Measurements from ENCODE around the gene LIPC. TPM values are rescaled to one million over a fixed set of nuclear protein-coding genes. Genes with fewer than 3 reads are reported as not detected.
A peak's percentile ranks its signal among the peaks of the same experiment; 100 is the strongest.

Gene LIPC
- total RNA-seq, 2 experiments from 2014 or later, result 0.30 to 0.50 TPM

DNA sequence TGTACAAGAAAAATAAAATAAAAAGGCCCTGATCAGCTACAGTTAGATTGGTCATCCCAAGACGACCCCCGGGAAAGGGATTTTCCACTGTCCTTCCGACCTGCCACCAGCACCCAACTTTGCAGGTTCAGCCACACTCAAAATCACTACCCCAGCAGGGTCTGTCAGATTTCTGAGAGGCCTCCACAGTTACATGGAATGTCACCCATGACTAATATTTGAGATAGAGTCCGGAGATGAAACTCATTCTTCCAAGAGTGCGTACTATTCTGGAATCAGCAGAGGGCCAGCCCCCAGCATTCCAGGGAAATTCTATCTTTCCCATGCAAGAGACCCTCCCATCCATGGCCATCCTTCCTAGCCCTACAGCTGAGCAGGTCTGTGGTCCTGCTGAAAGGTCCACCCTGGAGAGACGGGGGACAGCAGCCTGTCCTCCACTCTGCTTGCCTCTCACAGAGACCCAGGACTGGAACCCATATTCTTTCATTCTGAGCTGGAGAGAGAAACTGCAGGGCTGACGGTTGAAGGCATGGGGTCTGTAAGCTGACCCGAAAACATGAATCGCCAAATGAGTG, 5.8 kb downstream of the LIPC start:
- H3K36me3 Mint-ChIP-seq (ENCODE audit: low read depth), result no peaks in the 10 kb centered on the region
- no peaks in the 10 kb centered on the region for H3K9me3 Mint-ChIP-seq (ENCODE audit: low read depth)
- no peak overlapping the region for H3K27ac Mint-ChIP-seq
- no peak overlapping the region for H3K4me3 Mint-ChIP-seq
- DNase-seq (no peak), ATAC-seq (no peak)
- no peaks in the 10 kb centered on the region for H3K27me3 Mint-ChIP-seq
- ChIA-PET POLR2A (no interaction called here), CTCF (interaction anchor here (1.4 kb wide), 1 partner anchor 152 kb away, joined by 3 read pairs; no protein-coding TSS in a partner anchor)
- peaks cover 17% of the 10 kb centered on the region for H3K4me1 Mint-ChIP-seq
- intact Hi-C loops (cut with DNase I, micrococcal nuclease), result no loop called here

DNA sequence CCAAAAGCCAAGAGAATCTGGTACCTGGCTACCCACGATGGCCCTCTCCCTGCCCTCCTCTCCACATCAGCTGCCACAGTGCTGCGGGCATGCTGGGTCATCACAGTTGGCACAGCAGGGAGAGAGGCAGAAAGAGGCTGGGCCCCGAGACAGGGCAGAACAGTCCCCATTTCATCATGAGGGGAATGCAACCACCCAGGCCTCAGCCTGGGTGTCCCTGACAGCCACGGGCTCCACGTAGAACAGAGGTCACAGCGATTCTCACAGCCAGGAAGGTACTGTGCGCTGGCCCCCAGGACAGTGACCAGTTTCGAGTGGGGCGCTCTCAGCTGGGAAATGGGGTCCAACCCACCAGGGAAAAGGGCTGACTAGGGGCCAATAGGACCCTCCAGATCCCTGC, 6.3 kb downstream of the LIPC start:
- Mint-ChIP-seq H3K9me3 (ENCODE audit: low read depth) (no peaks in the 10 kb centered on the region), H3K36me3 (ENCODE audit: low read depth) (no peaks in the 10 kb centered on the region), H3K27me3 (no peaks in the 10 kb centered on the region), H3K4me3 (no peak overlapping the region), H3K4me1 (peaks cover 17% of the 10 kb centered on the region), H3K27ac (no peak overlapping the region)
- ATAC-seq (no peak), DNase-seq (no peak)
- POLR2A ChIA-PET, result no interaction called here
- CTCF ChIA-PET, result interaction anchor here (1.4 kb wide), 1 partner anchor 151 kb away, joined by 3 read pairs; no protein-coding TSS in a partner anchor
- intact Hi-C loops (cut with DNase I, micrococcal nuclease), result no loop called here

DNA sequence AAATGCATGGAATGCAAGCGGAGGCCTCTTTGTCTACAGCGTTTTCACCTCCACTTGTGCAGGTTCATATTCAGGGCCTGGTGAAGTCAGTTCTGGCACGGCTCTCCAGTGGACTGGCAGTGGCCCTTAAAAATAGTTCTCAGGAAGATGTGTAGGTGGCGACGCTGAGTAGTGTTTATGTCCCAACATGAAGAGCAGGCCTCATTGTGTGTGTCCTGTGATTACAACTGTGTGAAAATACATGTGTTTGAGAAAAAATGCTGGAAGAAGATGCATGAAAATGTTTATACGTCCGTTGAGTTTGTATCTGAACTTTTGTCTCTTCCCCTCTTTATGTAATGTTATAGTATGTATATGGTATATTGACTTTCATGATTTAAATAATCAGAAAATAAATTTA, 7.2 kb downstream of the LIPC start:
- no peaks in the 10 kb centered on the region for H3K9me3 Mint-ChIP-seq (ENCODE audit: low read depth)
- H3K4me3 Mint-ChIP-seq, result no peak overlapping the region
- H3K27ac Mint-ChIP-seq, result no peak overlapping the region
- DNase-seq (peak; percentile 58), ATAC-seq (peak; percentile 80)
- ChIA-PET CTCF (interaction anchor here (1.4 kb wide), 1 partner anchor 150 kb away, joined by 3 read pairs; no protein-coding TSS in a partner anchor), POLR2A (no interaction called here)
- H3K36me3 Mint-ChIP-seq (ENCODE audit: low read depth), result no peaks in the 10 kb centered on the region
- H3K27me3 Mint-ChIP-seq, result no peaks in the 10 kb centered on the region
- H3K4me1 Mint-ChIP-seq, result peaks cover 17% of the 10 kb centered on the region
- intact Hi-C loops (cut with DNase I, micrococcal nuclease), result no loop called here

DNA sequence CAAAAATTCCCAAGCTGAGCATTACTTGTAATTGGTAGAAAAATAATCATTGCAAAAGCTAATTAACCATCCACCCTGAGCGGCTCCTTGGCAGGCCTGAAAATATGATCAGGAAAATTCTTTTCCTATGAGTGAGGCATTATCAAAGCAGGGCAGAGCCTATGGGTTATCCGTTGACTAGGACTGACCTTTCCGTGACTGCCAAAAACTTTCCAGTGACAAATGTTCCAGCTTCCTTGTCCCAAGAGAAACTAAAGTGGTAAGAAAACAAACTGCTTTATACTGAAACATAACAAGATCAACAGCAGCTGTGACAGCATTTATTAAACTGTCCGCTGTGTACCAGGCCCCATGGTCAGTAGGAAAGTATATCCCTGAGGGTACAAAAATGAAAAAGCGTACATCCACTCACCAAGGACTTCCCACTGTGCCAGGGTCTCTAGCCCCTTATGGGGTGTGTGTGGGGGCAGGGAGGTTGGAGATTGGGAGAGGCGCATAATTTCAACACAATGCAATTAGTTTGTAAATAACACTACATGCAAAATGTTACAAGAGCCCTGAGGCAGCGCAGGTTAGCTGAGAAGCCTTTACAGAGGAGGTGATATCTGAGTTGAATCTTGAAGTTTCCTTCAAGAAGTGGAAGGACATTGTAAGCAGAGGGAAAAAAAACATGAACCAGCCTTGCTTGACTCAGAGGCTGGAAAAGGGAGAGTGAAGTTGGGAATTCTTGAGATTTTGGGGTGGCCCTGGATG, 8.5 kb downstream of the LIPC start:
- ChIA-PET CTCF (interaction anchor here (0.9 to 1.1 kb wide), 3 partner anchors 12 to 406 kb away, joined by 3 to 4 read pairs (median 3); no protein-coding TSS in a partner anchor), POLR2A (no interaction called here)
- Mint-ChIP-seq H3K27ac (peak overlapping the region; percentile 42), H3K27me3 (no peaks in the 10 kb centered on the region), H3K4me1 (peaks cover 20% of the 10 kb centered on the region), H3K36me3 (ENCODE audit: low read depth) (no peaks in the 10 kb centered on the region), H3K9me3 (ENCODE audit: low read depth) (no peaks in the 10 kb centered on the region), H3K4me3 (no peak overlapping the region)
- intact Hi-C loops (cut with DNase I, micrococcal nuclease), result no loop called here
- no peak for ATAC-seq
- no peak for DNase-seq

DNA sequence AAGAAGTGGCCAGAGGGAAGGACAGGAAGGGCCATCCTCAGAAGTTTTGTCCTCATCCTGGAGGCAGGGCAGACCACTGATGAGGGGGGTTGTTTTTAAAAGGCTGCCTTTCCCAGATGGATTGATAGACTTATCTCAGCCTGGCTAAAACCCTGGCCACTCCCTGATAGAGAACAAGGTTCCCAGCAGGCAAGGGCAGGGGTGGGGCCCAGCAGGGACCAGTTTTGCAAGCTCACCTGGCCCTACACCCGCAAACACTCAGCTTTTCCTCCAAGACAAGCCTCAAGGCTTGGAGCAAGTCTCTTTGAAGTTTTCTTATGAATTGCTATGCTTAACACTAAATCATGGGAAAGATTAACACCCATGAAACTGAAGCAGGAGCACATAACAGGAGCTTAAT, 9.1 kb downstream of the LIPC start:
- Mint-ChIP-seq H3K27ac (peak overlapping the region; percentile 42), H3K9me3 (ENCODE audit: low read depth) (no peaks in the 10 kb centered on the region), H3K36me3 (ENCODE audit: low read depth) (no peaks in the 10 kb centered on the region), H3K27me3 (no peaks in the 10 kb centered on the region), H3K4me3 (no peak overlapping the region), H3K4me1 (peaks cover 20% of the 10 kb centered on the region)
- ATAC-seq, result peak; percentile 13
- no peak for DNase-seq
- intact Hi-C loops (cut with DNase I, micrococcal nuclease), result no loop called here
- CTCF ChIA-PET, result interaction anchor here (1.0 kb wide), 1 partner anchor 76 kb away, joined by 4 read pairs; no protein-coding TSS in a partner anchor
- POLR2A ChIA-PET, result interaction anchor here (0.6 kb wide), 1 partner anchor 1088 kb away, joined by 3 read pairs; no protein-coding TSS in a partner anchor

DNA sequence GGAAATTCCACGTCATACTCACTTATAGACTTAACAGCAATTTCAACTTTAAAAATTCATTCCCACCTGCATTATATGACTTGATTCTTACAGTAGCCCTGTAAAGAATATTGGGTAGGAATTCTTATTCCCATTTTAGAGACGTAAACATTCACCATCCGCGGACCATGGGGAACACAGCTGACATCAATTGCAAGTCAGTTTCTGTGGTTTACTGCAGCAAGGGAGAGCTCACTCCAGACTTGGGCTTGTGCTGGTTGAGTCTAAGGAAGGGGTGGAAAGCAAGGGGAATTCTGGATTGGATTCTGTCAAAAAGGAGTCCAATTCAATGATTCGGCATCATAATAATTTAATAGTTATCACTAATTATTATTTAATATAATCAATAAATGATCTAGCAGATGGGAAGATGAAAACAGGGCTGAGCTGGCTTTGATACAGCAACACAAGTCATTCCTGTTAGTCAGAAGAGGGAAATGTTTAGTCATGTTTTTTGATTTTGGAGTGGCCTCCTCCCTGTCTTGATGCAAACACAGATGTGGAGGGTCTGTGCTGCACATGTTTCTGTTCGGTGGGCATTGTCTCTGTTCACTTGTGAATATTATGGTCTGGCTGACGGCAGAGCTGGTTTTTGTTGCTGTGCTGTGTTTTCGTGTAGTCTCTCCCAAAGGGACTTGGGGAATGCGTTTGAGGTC, 9.7 kb downstream of the LIPC start:
- Mint-ChIP-seq H3K4me3 (no peak overlapping the region), H3K4me1 (peaks cover 20% of the 10 kb centered on the region), H3K27me3 (no peaks in the 10 kb centered on the region), H3K9me3 (ENCODE audit: low read depth) (no peaks in the 10 kb centered on the region), H3K27ac (no peak overlapping the region), H3K36me3 (ENCODE audit: low read depth) (no peaks in the 10 kb centered on the region)
- ChIA-PET CTCF (interaction anchor here (1.0 to 1.2 kb wide), 2 partner anchors 76 to 108 kb away, joined by 3 to 4 read pairs; no protein-coding TSS in a partner anchor), POLR2A (interaction anchor here (0.6 kb wide), 1 partner anchor 1087 kb away, joined by 3 read pairs; no protein-coding TSS in a partner anchor)
- no peak for DNase-seq
- peak; percentile 50 for ATAC-seq
- intact Hi-C loops (cut with DNase I, micrococcal nuclease), result no loop called here

DNA sequence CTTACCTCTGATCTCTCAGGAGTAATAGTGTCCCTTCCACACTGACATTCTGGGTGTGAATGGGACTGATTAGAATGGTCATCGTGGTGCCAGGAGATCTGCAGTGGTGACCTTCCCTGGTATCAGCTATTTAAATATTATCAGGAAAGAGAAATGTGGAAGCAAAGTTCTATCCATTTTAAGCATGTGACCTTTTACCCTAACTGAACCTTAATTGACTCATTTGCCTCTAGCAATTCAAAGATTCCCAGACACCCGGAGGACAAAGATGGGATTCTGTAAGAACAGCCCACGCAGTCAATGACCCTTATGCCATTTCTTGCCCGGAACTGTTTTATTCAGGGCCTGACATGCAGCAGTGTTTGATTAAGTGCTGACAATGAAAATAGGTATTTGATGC, 10.3 kb downstream of the LIPC start:
- POLR2A ChIA-PET, result no interaction called here
- Mint-ChIP-seq H3K36me3 (ENCODE audit: low read depth) (no peaks in the 10 kb centered on the region), H3K9me3 (ENCODE audit: low read depth) (no peaks in the 10 kb centered on the region), H3K27ac (no peak overlapping the region), H3K4me1 (peaks cover 21% of the 10 kb centered on the region), H3K4me3 (no peak overlapping the region), H3K27me3 (no peaks in the 10 kb centered on the region)
- intact Hi-C loops (cut with DNase I, micrococcal nuclease), result no loop called here
- ATAC-seq, result no peak
- no peak for DNase-seq
- CTCF ChIA-PET, result interaction anchor here (0.7 to 1.2 kb wide), 2 partner anchors 109 to 198 kb away, joined by 3 to 4 read pairs; no protein-coding TSS in a partner anchor

DNA sequence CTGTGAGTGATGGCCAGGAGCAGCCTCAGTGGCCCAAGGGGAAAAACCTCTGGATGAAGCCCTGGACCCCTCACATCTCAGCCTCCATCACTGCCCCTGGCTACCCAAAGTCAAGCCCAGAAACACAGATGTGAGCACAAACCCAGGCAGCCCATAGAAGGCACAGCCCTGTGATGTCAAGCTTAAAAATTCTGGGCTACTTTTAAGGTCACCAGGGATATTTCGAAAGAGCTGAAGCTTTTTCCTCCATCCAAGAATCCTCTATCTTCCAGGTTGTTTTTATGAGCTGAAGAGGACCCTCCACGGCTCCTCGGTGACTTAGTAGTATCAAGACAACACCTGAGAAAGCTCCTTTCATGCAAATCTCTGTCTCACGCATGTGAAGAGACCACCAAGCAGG, 11.5 kb downstream of the LIPC start:
- ChIA-PET CTCF (interaction anchor here (0.9 to 1.1 kb wide), 2 partner anchors 8 to 74 kb away, joined by 3 to 4 read pairs; no protein-coding TSS in a partner anchor), POLR2A (no interaction called here)
- Mint-ChIP-seq H3K4me1 (peaks cover 27% of the 10 kb centered on the region), H3K9me3 (ENCODE audit: low read depth) (no peaks in the 10 kb centered on the region), H3K36me3 (ENCODE audit: low read depth) (no peaks in the 10 kb centered on the region), H3K27me3 (no peaks in the 10 kb centered on the region), H3K27ac (no peak overlapping the region), H3K4me3 (no peak overlapping the region)
- ATAC-seq (no peak), DNase-seq (no peak)
- intact Hi-C loops (cut with DNase I, micrococcal nuclease), result no loop called here

DNA sequence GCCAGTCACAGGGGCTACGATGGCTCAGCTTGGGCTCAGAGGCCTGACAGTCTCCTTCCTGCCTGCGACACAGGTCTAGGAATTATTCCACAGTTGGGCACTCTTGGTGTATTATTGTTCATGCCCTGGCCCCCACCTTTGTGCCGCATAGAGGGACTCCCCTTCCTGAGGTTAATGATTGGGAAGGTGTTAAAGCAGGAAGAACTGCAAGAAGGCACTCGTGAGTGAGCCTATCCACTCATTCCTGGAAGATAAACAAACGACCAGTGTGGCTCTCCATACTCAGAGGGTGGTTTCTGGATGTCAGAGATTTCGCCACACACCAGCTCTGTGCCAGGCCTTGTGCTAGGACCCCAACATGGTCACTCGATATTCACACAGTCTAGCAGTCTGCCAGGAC, 12.3 kb downstream of the LIPC start:
- no peaks in the 10 kb centered on the region for H3K27me3 Mint-ChIP-seq
- no peaks in the 10 kb centered on the region for H3K36me3 Mint-ChIP-seq (ENCODE audit: low read depth)
- DNase-seq (no peak), ATAC-seq (no peak)
- H3K4me3 Mint-ChIP-seq, result no peak overlapping the region
- ChIA-PET CTCF (no interaction called here), POLR2A (no interaction called here)
- no peak overlapping the region for H3K27ac Mint-ChIP-seq
- intact Hi-C loops (cut with DNase I, micrococcal nuclease), result no loop called here
- H3K9me3 Mint-ChIP-seq (ENCODE audit: low read depth), result no peaks in the 10 kb centered on the region
- H3K4me1 Mint-ChIP-seq, result peaks cover 27% of the 10 kb centered on the region

DNA sequence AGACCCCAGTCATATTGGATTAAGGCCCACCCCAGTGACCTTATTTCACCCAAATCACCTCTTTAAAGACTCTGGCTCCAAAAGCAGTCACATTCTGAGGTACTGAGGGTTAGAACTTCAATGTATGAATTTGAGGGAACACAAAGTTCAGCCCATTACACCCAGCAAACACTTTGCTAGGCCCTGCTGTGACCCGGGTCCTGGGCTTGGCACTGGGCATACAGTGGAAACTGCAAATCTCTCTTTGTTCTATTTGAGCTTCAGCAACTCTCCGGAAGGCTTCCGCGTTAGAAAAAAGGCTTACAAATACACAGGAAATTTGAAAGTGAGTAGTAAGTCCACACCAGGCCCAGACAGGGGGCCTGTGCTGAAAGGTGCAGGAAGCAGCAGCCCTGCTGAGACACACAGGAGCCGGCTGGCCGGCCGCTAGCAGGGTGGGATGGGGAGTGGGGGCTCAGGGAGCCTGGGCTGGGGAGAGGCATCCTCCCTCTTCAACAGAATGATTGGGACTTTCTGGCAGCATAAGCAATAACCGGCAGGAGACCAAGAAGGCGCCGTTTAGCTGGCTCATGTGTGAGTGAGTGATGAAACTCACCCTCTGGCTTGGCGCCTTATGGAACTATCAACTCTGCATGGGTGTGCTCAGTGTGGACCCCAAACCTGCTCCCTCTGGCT, 13.0 kb downstream of the LIPC start:
- POLR2A ChIA-PET, result no interaction called here
- H3K9me3 Mint-ChIP-seq (ENCODE audit: low read depth), result no peaks in the 10 kb centered on the region
- H3K4me3 Mint-ChIP-seq, result no peak overlapping the region
- peaks cover 27% of the 10 kb centered on the region for H3K4me1 Mint-ChIP-seq
- H3K27me3 Mint-ChIP-seq, result no peaks in the 10 kb centered on the region
- DNase-seq (no peak), ATAC-seq (no peak)
- intact Hi-C loops (cut with DNase I, micrococcal nuclease), result no loop called here
- no peaks in the 10 kb centered on the region for H3K36me3 Mint-ChIP-seq (ENCODE audit: low read depth)
- peak overlapping the region; percentile 20 for H3K27ac Mint-ChIP-seq
- CTCF ChIA-PET, result no interaction called here

DNA sequence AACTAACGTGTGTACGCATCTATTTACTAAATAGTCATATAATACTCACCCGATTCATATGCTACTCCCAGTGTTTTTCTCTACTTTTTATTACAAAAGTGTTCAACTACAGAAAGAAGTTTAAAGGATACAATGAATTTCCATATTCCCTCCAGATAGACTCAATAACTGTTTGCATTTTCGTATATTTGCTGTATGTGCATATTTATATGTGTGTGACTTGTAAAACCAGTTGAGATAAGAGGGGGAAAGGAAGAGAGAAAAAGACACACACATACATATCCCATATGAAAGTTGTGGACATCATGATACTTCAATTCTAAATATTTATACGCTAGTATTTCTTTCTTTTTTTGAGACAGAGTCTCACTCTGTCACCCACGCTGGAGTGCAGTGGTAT, 14.1 kb downstream of the LIPC start:
- POLR2A ChIA-PET, result no interaction called here
- no peaks in the 10 kb centered on the region for H3K36me3 Mint-ChIP-seq (ENCODE audit: low read depth)

More for the DNA sequence above, 14.1 kb downstream of the LIPC start:
- H3K27me3 Mint-ChIP-seq, result no peaks in the 10 kb centered on the region
- CTCF ChIA-PET, result no interaction called here
- H3K4me3 Mint-ChIP-seq, result no peak overlapping the region
- DNase-seq (no peak), ATAC-seq (no peak)
- no peak overlapping the region for H3K27ac Mint-ChIP-seq
- H3K4me1 Mint-ChIP-seq, result peaks cover 20% of the 10 kb centered on the region
- intact Hi-C loops (cut with DNase I, micrococcal nuclease), result no loop called here
- H3K9me3 Mint-ChIP-seq (ENCODE audit: low read depth), result no peaks in the 10 kb centered on the region
